Measurements from ENCODE around the gene CD276. TPM values are rescaled to one million over a fixed set of nuclear protein-coding genes. Genes with fewer than 3 reads are reported as not detected.
A peak's percentile ranks its signal among the peaks of the same experiment; 100 is the strongest.

Gene CD276
- total RNA-seq, 5 donors from 2014 or later (not counting 1 experiment from before 2014, with no cell fraction given): 0.66 to 0.76 (median 0.76) TPM; not detected in 2

GRCh38 chr15:73753250-73754130 lies 69.3 kb downstream of the CD276 start, which contains the start of gene INSYN1:
INSYN1 (minus strand) TSS chr15:73753351; CDS start chr15:73751130, 2,221 bp downstream.
- Mint-ChIP-seq H3K4me1 (peaks cover 0 to 7% (median 4%) of the 10 kb centered on the region in 3 donors), H3K36me3 (no peaks in the 10 kb centered on the region), H3K27ac (no peak within 1 kb of the TSS), H3K27me3 (peaks cover 42 to 66% of the 10 kb centered on the region in 2 donors), H3K9me3 (no peaks in the 10 kb centered on the region), H3K4me3 (peak within 1 kb of the TSS in 1 of 3 donors; percentile 64)
- H3K4me3 ChIP-seq (ENCODE audit: control insufficient read depth in 1 of 2, extremely low read depth in 1 of 2, low read length in 1 of 2): no peak within 1 kb of the TSS
- ATAC-seq (replicated peaks in 1 of 4) (no peak), DNase-seq (no peak)
- H3K4me1 ChIP-seq (ENCODE audit: control insufficient read depth in 1 of 2, extremely low read depth in 1 of 2, insufficient read depth in 2 of 2, low read length in 2 of 2): peaks cover 0 to 5% of the 10 kb centered on the region in 2 experiments
- H3K9me3 ChIP-seq: no peaks in the 10 kb centered on the region
- no peak within 1 kb of the TSS for H3K27ac ChIP-seq (ENCODE audit: low read length)
- H3K27me3 ChIP-seq (replicated peaks in 1 of 2; ENCODE audit: control insufficient read depth in 2 of 2, extremely low read depth in 1 of 2, insufficient read depth in 2 of 2, low read length in 1 of 2): peaks cover 2 to 61% of the 10 kb centered on the region in 2 experiments
- POLR2A ChIA-PET: no interaction called here
- WGBS (ENCODE audit: insufficient coverage): 13% methylated on average over 42 of the region's 44 CpGs
- H3K36me3 ChIP-seq (ENCODE audit: control insufficient read depth in 2 of 2, extremely low read depth in 1 of 2, insufficient read depth in 1 of 2, low read length in 1 of 2): no peaks in the 10 kb centered on the region
- CTCF ChIA-PET: no interaction called here

DNA sequence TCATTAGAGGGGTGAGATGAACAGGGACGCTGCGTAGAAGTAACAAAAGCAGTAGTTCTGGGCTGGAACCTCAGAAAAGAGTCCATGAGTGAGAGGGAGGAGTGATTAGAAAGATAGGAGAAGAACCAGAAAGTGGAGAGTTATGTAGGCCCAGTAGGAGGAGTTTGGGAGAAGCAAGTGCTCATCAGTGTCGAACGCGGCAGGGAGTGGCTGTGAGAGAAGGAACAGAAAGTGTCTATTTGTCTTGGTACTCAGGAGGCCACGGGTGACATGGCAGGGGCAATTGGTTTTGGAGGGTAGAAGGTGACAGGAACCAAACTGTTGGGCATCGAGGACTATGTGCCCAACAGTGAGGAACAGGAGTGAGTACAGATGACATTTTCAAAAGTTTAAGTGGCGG lies 70.3 kb downstream of the CD276 start:
- peaks cover 35 to 58% of the 10 kb centered on the region in 2 donors for H3K27me3 Mint-ChIP-seq

DNA sequence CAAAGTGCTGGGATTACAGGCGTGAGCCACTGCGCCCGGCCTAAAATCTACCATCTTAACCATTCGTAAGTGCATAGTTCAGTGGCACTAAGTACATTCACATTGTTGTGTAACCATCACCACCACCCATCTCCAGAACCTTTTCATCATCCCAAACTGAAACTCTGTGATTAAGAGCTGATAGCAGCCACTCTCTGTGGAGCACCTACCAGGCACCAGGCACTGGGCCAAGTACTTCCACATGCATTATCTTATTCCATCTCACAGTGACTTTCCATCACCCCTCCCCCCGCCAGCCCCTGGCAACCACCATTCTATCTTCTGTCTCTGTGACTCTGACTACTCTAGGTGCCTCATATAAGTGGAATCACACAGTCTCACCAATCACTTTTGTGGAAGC lies 71.3 kb downstream of the CD276 start:
- H3K36me3 Mint-ChIP-seq: no peaks in the 10 kb centered on the region
- 96% methylated on average over 4 of the region's 5 CpGs for WGBS (ENCODE audit: insufficient coverage)
- no peak for DNase-seq
- Histone ChIP-seq H3K9me3 (no peaks in the 10 kb centered on the region), H3K4me3 (ENCODE audit: control insufficient read depth in 1 of 2, extremely low read depth in 1 of 2, low read length in 1 of 2) (no peak overlapping the region), H3K36me3 (ENCODE audit: control insufficient read depth in 2 of 2, extremely low read depth in 1 of 2, insufficient read depth in 1 of 2, low read length in 1 of 2) (no peaks in the 10 kb centered on the region), H3K4me1 (ENCODE audit: control insufficient read depth in 1 of 2, extremely low read depth in 1 of 2, insufficient read depth in 2 of 2, low read length in 2 of 2) (peaks cover 0 to 5% of the 10 kb centered on the region in 2 experiments), H3K27ac (ENCODE audit: low read length) (no peak overlapping the region), H3K27me3 (replicated peaks in 1 of 2; ENCODE audit: control insufficient read depth in 2 of 2, extremely low read depth in 1 of 2, insufficient read depth in 2 of 2, low read length in 1 of 2) (peaks cover 2 to 56% of the 10 kb centered on the region in 2 experiments)
- CTCF ChIA-PET: no interaction called here
- no peak overlapping the region for H3K4me3 Mint-ChIP-seq
- H3K27me3 Mint-ChIP-seq: peaks cover 28 to 48% of the 10 kb centered on the region in 2 donors
- no peaks in the 10 kb centered on the region for H3K9me3 Mint-ChIP-seq
- no peak overlapping the region for H3K27ac Mint-ChIP-seq
- POLR2A ChIA-PET: no interaction called here
- peaks cover 0 to 7% (median 4%) of the 10 kb centered on the region in 3 donors for H3K4me1 Mint-ChIP-seq
- no peak for ATAC-seq (replicated peaks in 1 of 4)

More for the DNA sequence above, 70.3 kb downstream of the CD276 start:
- Histone ChIP-seq H3K4me3 (ENCODE audit: control insufficient read depth in 1 of 2, extremely low read depth in 1 of 2, low read length in 1 of 2) (no peak overlapping the region), H3K9me3 (no peaks in the 10 kb centered on the region), H3K27ac (ENCODE audit: low read length) (no peak overlapping the region), H3K27me3 (replicated peaks in 1 of 2; ENCODE audit: control insufficient read depth in 2 of 2, extremely low read depth in 1 of 2, insufficient read depth in 2 of 2, low read length in 1 of 2) (peaks cover 2 to 59% of the 10 kb centered on the region in 2 experiments), H3K4me1 (ENCODE audit: control insufficient read depth in 1 of 2, extremely low read depth in 1 of 2, insufficient read depth in 2 of 2, low read length in 2 of 2) (peaks cover 0 to 5% of the 10 kb centered on the region in 2 experiments), H3K36me3 (ENCODE audit: control insufficient read depth in 2 of 2, extremely low read depth in 1 of 2, insufficient read depth in 1 of 2, low read length in 1 of 2) (no peaks in the 10 kb centered on the region)
- no peak overlapping the region for H3K4me3 Mint-ChIP-seq
- CTCF ChIA-PET: no interaction called here
- POLR2A ChIA-PET: no interaction called here
- H3K27ac Mint-ChIP-seq: no peak overlapping the region
- 83% methylated on average over 8 of the region's 8 CpGs for WGBS (ENCODE audit: insufficient coverage)
- H3K4me1 Mint-ChIP-seq: peaks cover 0 to 7% (median 4%) of the 10 kb centered on the region in 3 donors
- no peaks in the 10 kb centered on the region for H3K36me3 Mint-ChIP-seq
- no peaks in the 10 kb centered on the region for H3K9me3 Mint-ChIP-seq
- ATAC-seq (replicated peaks in 1 of 4) (no peak), DNase-seq (no peak)

GRCh38 chr15:73755946-73756345 lies 71.8 kb downstream of the CD276 start:
- Histone ChIP-seq H3K4me1 (ENCODE audit: control insufficient read depth in 1 of 2, extremely low read depth in 1 of 2, insufficient read depth in 2 of 2, low read length in 2 of 2) (peaks cover 0 to 5% of the 10 kb centered on the region in 2 experiments), H3K36me3 (ENCODE audit: control insufficient read depth in 2 of 2, extremely low read depth in 1 of 2, insufficient read depth in 1 of 2, low read length in 1 of 2) (no peaks in the 10 kb centered on the region), H3K4me3 (ENCODE audit: control insufficient read depth in 1 of 2, extremely low read depth in 1 of 2, low read length in 1 of 2) (no peak overlapping the region), H3K9me3 (no peaks in the 10 kb centered on the region), H3K27me3 (replicated peaks in 1 of 2; ENCODE audit: control insufficient read depth in 2 of 2, extremely low read depth in 1 of 2, insufficient read depth in 2 of 2, low read length in 1 of 2) (peaks cover 2 to 56% of the 10 kb centered on the region in 2 experiments), H3K27ac (ENCODE audit: low read length) (no peak overlapping the region)
- H3K27me3 Mint-ChIP-seq: peaks cover 26 to 44% of the 10 kb centered on the region in 2 donors
- no peak overlapping the region for H3K27ac Mint-ChIP-seq
- CTCF ChIA-PET: no interaction called here
- no peak for DNase-seq
- no peaks in the 10 kb centered on the region for H3K9me3 Mint-ChIP-seq
- H3K36me3 Mint-ChIP-seq: no peaks in the 10 kb centered on the region
- POLR2A ChIA-PET: no interaction called here
- 80% methylated on average over 2 of the region's 3 CpGs for WGBS (ENCODE audit: insufficient coverage)
- no peak for ATAC-seq (replicated peaks in 1 of 4)
- H3K4me1 Mint-ChIP-seq: peaks cover 0 to 7% (median 4%) of the 10 kb centered on the region in 3 donors
- no peak overlapping the region for H3K4me3 Mint-ChIP-seq

- Mint-ChIP-seq H3K4me3 (no peak overlapping the region), H3K4me1 (peaks cover 0 to 5% (median 3%) of the 10 kb centered on the region in 3 donors), H3K9me3 (no peaks in the 10 kb centered on the region), H3K27me3 (peaks cover 26 to 41% of the 10 kb centered on the region in 2 donors), H3K27ac (no peak overlapping the region), H3K36me3 (no peaks in the 10 kb centered on the region)
- WGBS (ENCODE audit: insufficient coverage): 57% methylated on average over 2 of the region's 2 CpGs
- H3K9me3 ChIP-seq: no peaks in the 10 kb centered on the region
- peaks cover 0 to 52% of the 10 kb centered on the region in 2 experiments for H3K27me3 ChIP-seq (replicated peaks in 1 of 2; ENCODE audit: control insufficient read depth in 2 of 2, extremely low read depth in 1 of 2, insufficient read depth in 2 of 2, low read length in 1 of 2)
- no peak overlapping the region for H3K4me3 ChIP-seq (ENCODE audit: control insufficient read depth in 1 of 2, extremely low read depth in 1 of 2, low read length in 1 of 2)
- DNase-seq (no peak), ATAC-seq (replicated peaks in 1 of 4) (no peak)
- H3K36me3 ChIP-seq (ENCODE audit: control insufficient read depth in 2 of 2, extremely low read depth in 1 of 2, insufficient read depth in 1 of 2, low read length in 1 of 2): no peaks in the 10 kb centered on the region
- H3K27ac ChIP-seq (ENCODE audit: low read length): no peak overlapping the region
- CTCF ChIA-PET: no interaction called here
- peaks cover 0 to 5% of the 10 kb centered on the region in 2 experiments for H3K4me1 ChIP-seq (ENCODE audit: control insufficient read depth in 1 of 2, extremely low read depth in 1 of 2, insufficient read depth in 2 of 2, low read length in 2 of 2)
- POLR2A ChIA-PET: no interaction called here
Measured at GRCh38 chr15:73756390-73756789, 72.2 kb downstream of the CD276 start.

DNA sequence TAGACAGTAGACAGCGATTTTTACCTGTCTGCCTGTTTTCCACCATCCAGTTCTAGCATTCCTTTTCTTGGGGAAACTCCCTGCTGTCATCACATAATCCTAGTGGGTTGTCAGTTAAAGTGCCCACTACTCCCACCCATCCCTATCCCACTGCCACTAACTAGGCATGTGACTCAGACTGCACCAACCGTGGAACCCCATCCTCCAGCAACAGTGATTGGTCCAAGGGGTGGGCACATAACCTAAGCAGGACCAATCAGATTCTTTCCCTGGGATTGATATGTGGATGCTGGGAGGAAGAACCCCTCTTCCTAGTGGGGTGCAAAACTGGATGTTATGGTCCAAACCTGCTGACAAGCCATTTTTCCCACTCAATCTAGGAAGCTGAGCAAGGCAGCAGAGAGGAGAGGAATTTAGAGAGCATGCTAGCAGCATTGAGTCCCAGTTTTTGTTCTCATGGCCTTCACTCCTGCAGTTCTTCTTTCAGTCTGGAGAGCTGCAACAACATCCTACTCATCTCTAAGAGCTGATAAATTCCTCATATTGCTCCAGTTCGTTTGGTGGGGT lies 72.8 kb downstream of the CD276 start:
- Mint-ChIP-seq H3K27ac (no peak overlapping the region), H3K4me1 (peaks cover 0 to 4% (median 2%) of the 10 kb centered on the region in 3 donors), H3K36me3 (no peaks in the 10 kb centered on the region), H3K4me3 (no peak overlapping the region), H3K27me3 (peaks cover 26 to 40% of the 10 kb centered on the region in 2 donors), H3K9me3 (no peaks in the 10 kb centered on the region)
- no peaks in the 10 kb centered on the region for H3K9me3 ChIP-seq
- no peak overlapping the region for H3K27ac ChIP-seq (ENCODE audit: low read length)
- no peaks in the 10 kb centered on the region for H3K36me3 ChIP-seq (ENCODE audit: control insufficient read depth in 2 of 2, extremely low read depth in 1 of 2, insufficient read depth in 1 of 2, low read length in 1 of 2)
- peaks cover 0 to 4% of the 10 kb centered on the region in 2 experiments for H3K4me1 ChIP-seq (ENCODE audit: control insufficient read depth in 1 of 2, extremely low read depth in 1 of 2, insufficient read depth in 2 of 2, low read length in 2 of 2)
- ATAC-seq (replicated peaks in 1 of 4) (no peak), DNase-seq (no peak)
- peaks cover 0 to 46% of the 10 kb centered on the region in 2 experiments for H3K27me3 ChIP-seq (replicated peaks in 1 of 2; ENCODE audit: control insufficient read depth in 2 of 2, extremely low read depth in 1 of 2, insufficient read depth in 2 of 2, low read length in 1 of 2)
- ChIA-PET POLR2A (no interaction called here), CTCF (interaction anchor here in 1 of 2 donors (0.6 kb wide), 1 partner anchor 31 kb away, joined by 3 read pairs; no protein-coding TSS in a partner anchor)
- whole genome bisulfite sequencing (ENCODE audit: insufficient coverage): no CpG with 5 or more reads among the region's 3 CpGs
- H3K4me3 ChIP-seq (ENCODE audit: control insufficient read depth in 1 of 2, extremely low read depth in 1 of 2, low read length in 1 of 2): no peak overlapping the region

All from T-cell (primary cell).